Kidney epithelial cell (primary cell): ENCODE measurements around the gene TST. TPM values are rescaled to one million over a fixed set of nuclear protein-coding genes. Genes with fewer than 3 reads are reported as not detected.

ENCODE experiments used
- DNase-seq: peaks from one replicate; pipeline ENCODE4 v3.0.0-alpha.2; 2010; ENCODE audit warnings: low read depth
- H3K27me3 ChIP-seq: 2 replicates; pipeline ENCODE4 v1.6.0; 2011; ENCODE audit warnings: low read length; ENCODE audit not compliant: control insufficient read depth, insufficient read depth
- H3K36me3 ChIP-seq: 2 replicates; pipeline ENCODE4 v1.5.1; 2011; ENCODE audit warnings: low read length; ENCODE audit not compliant: control insufficient read depth, insufficient read depth
- H3K4me3 ChIP-seq: 2 replicates; pipeline ENCODE4 v1.5.1; 2011; ENCODE audit warnings: low read depth, mild to moderate bottlenecking, control low read depth, low read length
- CTCF ChIP-seq: IDR thresholded peaks from 2 replicates; pipeline ENCODE4 v1.5.1; 2011; ENCODE audit warnings: mild to moderate bottlenecking, moderate library complexity, low read length, control low read depth, inconsistent platforms; ENCODE audit not compliant: insufficient read depth, poor library complexity, severe bottlenecking
- total RNA-seq: library from RNA; depleted of rRNA; stranded (reverse); fragments of >200 nt; gene quantifications from 2 replicates; pipeline ENCODE4 v1.2.3, GENCODE V29; 2015

Gene TST
- total RNA-seq, 1 donor from 2014 or later = 64.3 TPM

GRCh38 chr22:37044634-37045625, 25.7 kb upstream of the TST start:
- DNase-seq = no peak
- TF ChIP-seq CTCF = no peak
- Histone ChIP-seq H3K27me3 (no peaks in the 10 kb centered on the region), H3K4me3 (no peak overlapping the region), H3K36me3 (no peaks in the 10 kb centered on the region)

GRCh38 chr22:37043828-37044538, 24.7 kb upstream of the TST start:
- Histone ChIP-seq H3K27me3 (no peaks in the 10 kb centered on the region), H3K4me3 (no peak overlapping the region), H3K36me3 (no peaks in the 10 kb centered on the region)
- no peak for DNase-seq
- peak; percentile 91 for TF ChIP-seq CTCF

GRCh38 chr22:37043209-37043827, 24.1 kb upstream of the TST start:
- H3K4me3 ChIP-seq = no peak overlapping the region
- H3K36me3 ChIP-seq = no peaks in the 10 kb centered on the region
- TF ChIP-seq CTCF = no peak
- H3K27me3 ChIP-seq = no peaks in the 10 kb centered on the region
- DNase-seq = no peak

- no peaks in the 10 kb centered on the region for H3K27me3 ChIP-seq
- H3K4me3 ChIP-seq = no peak overlapping the region
- TF ChIP-seq CTCF = no peak
- no peaks in the 10 kb centered on the region for H3K36me3 ChIP-seq
- no peak for DNase-seq
Observed at GRCh38 chr22:37039466-37039865, 20.2 kb upstream of the TST start.

GRCh38 chr22:37037669-37038068, 18.4 kb upstream of the TST start:
- no peaks in the 10 kb centered on the region for H3K27me3 ChIP-seq
- no peaks in the 10 kb centered on the region for H3K36me3 ChIP-seq
- H3K4me3 ChIP-seq = no peak overlapping the region
- no peak for TF ChIP-seq CTCF
- DNase-seq = no peak
